Nephron progenitor cell (in vitro differentiated cells): ENCODE measurements around the gene FGD3.

Source experiments
- DNase-seq: peaks from one replicate; pipeline ENCODE4 v3.0.0; 2021
- H3K27ac Mint-ChIP-seq: 2 replicates; pipeline ENCODE4 v1.8.0; 2021; ENCODE audit warnings: mild to moderate bottlenecking, moderate library complexity, mixed read lengths
- H3K27me3 Mint-ChIP-seq: 2 replicates; pipeline ENCODE4 v1.8.0; 2021; ENCODE audit warnings: mild to moderate bottlenecking, low read depth, mixed read lengths; ENCODE audit not compliant: poor library complexity
- H3K36me3 Mint-ChIP-seq: 2 replicates; pipeline ENCODE4 v1.8.0; 2021; ENCODE audit warnings: low read depth, mixed read lengths
- H3K4me1 Mint-ChIP-seq: 2 replicates; pipeline ENCODE4 v1.8.0; 2021; ENCODE audit warnings: mixed read lengths
- H3K4me3 Mint-ChIP-seq: 2 replicates; pipeline ENCODE4 v1.8.0; 2021; ENCODE audit warnings: mild to moderate bottlenecking, moderate library complexity, mixed read lengths
- H3K9me3 Mint-ChIP-seq: 2 replicates; pipeline ENCODE4 v1.8.0; 2021; ENCODE audit warnings: mild to moderate bottlenecking, moderate library complexity, mixed read lengths
- TF ChIP-seq, protein P1 (sequence below): fragments of 200-600 bp; sonication (generic); IDR thresholded peaks from 2 replicates; pipeline ENCODE4 v1.5.0; 2021; ENCODE audit warnings: antibody characterized with exemption

Gene FGD3

DNA sequence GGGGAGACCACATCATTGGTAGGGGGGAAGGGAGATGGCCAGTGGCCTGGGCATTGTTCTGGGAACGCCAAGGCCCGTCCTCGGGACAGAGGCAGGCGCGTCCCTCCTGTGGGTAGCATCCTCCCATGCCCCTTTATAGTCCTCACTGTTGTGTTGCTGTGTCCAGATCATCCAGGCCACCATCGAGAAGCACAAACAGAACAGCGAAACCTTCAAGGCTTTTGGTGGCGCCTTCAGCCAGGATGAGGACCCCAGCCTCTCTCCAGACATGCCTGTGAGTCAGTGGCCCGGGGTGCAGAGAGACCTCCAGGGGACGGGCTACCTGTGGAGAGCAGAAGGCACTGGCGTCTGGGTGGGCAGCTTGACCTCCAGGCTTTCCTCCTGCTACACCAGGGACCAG is 72.8 kb downstream of the FGD3 start:
- Mint-ChIP-seq H3K36me3 (no peaks in the 10 kb centered on the region), H3K27ac (no peak overlapping the region), H3K4me3 (no peak overlapping the region), H3K27me3 (no peaks in the 10 kb centered on the region), H3K4me1 (peaks cover 23% of the 10 kb centered on the region), H3K9me3 (no peaks in the 10 kb centered on the region)
- TF ChIP-seq, protein P1, sequence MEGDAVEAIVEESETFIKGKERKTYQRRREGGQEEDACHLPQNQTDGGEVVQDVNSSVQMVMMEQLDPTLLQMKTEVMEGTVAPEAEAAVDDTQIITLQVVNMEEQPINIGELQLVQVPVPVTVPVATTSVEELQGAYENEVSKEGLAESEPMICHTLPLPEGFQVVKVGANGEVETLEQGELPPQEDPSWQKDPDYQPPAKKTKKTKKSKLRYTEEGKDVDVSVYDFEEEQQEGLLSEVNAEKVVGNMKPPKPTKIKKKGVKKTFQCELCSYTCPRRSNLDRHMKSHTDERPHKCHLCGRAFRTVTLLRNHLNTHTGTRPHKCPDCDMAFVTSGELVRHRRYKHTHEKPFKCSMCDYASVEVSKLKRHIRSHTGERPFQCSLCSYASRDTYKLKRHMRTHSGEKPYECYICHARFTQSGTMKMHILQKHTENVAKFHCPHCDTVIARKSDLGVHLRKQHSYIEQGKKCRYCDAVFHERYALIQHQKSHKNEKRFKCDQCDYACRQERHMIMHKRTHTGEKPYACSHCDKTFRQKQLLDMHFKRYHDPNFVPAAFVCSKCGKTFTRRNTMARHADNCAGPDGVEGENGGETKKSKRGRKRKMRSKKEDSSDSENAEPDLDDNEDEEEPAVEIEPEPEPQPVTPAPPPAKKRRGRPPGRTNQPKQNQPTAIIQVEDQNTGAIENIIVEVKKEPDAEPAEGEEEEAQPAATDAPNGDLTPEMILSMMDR = no peak
- no peak for DNase-seq

DNA sequence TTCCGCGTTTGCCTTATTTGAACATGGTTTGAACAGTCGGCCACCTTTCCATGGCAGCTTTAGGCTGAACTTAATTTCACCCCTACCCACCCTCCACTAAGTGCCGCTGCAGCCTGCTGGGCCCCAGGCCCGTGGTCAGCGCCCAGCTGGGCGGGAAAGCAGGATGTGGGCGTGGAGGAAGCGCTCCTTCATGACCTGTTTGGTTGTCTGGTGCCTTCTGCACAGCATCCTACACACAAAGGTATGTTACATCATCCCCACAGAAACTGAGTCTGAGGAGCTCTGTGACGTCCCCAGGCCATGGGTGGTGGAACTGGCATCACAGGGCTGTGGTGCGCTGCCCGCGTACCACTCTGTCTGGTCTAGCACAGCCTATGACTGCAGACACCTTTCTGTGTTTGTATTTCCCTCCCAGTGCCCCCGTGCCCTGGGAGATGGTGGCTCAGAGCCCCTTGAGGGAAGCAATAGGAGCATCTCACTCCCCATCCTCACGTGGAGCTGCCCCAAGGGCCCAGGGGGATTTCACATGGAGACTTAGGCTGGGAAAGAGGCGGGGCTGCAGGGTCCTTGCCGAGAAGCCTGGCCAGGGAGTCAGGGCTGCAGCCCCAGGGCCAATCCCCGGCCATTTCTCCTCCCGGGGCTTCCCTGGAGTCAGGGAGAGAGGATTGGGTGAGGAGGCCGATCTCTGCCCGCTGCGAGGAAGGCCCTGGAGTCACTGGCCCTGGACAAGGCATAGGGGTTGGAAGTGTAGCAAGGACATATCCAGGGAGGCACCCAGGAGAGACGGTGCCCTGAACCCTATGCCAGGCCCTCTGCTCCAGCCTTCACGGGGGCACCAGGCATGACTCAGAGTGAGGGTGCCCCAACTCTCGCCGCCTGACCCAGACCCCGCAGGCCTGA is 73.7 kb downstream of the FGD3 start:
- no peaks in the 10 kb centered on the region for H3K36me3 Mint-ChIP-seq
- H3K27me3 Mint-ChIP-seq = no peaks in the 10 kb centered on the region
- H3K4me3 Mint-ChIP-seq = no peak overlapping the region
- TF ChIP-seq, protein P1 = no peak
- H3K9me3 Mint-ChIP-seq = no peaks in the 10 kb centered on the region
- DNase-seq = no peak
- peak overlapping the region; percentile 59 for H3K27ac Mint-ChIP-seq
- H3K4me1 Mint-ChIP-seq = peaks cover 23% of the 10 kb centered on the region

DNA sequence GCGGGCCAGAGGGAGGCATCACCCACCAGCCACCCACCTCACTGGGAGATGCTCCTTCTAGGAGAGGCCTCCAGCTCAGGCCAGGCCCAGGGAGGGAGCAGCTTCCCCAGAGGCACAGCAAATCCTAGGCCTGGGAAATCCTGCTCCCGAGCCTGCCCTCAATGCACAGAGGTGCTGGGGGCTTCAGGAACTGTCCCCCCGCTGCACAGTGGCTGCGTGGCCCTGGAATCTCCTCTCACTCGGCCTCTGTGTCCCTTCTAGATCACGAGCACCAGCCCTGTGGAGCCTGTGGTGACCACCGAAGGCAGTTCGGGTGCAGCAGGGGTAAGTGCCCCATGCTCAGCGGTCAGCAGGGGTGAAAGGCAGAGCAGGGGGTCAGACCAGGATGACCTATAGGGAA is 74.7 kb downstream of the FGD3 start:
- no peaks in the 10 kb centered on the region for H3K27me3 Mint-ChIP-seq
- no peak for DNase-seq

DNA sequence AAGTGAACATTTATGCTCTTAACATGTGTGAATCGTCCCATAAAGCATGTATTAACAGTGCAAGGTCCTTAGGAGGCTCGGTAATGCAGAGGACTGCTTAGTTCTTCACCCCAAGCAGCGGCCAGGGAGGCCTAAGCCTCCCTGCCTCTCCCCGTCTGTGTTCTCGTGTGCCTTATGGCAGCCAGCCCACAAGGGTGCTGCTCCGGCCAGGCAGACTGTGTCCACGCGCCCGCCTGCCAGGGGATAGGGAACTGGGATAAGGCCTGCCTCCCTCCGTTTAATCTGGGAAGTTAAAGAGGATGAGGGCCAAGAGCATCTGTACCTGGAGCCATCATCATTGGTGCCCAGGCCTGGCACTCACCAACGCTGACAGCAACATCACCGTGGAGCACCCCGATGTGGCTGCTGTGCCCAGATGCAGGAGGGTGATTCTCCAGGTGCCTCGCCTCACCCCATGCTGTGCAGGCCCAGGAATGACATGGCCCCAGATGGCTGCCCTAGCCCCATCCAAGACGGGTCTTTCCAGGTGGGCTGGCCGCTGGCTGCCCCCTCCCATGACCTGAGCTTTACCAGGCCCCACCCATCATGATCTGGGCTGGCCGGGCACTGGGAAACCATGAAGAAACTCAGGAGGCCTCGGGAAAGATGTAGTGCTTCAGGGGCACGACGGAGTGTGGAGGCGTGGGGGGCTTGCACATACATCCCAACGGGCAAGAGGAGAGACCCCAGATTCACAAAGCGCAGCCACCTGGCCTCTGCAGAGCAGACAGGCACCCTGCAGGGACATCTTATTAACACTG is 75.6 kb downstream of the FGD3 start:
- no peak for DNase-seq
- TF ChIP-seq, protein P1 = no peak
- Mint-ChIP-seq H3K4me1 (peaks cover 24% of the 10 kb centered on the region), H3K4me3 (no peak overlapping the region), H3K36me3 (no peaks in the 10 kb centered on the region), H3K9me3 (no peaks in the 10 kb centered on the region), H3K27me3 (no peaks in the 10 kb centered on the region), H3K27ac (no peak overlapping the region)

More for the DNA sequence above, 74.7 kb downstream of the FGD3 start:
- Mint-ChIP-seq H3K4me1 (peaks cover 23% of the 10 kb centered on the region), H3K27ac (no peak overlapping the region), H3K4me3 (no peak overlapping the region), H3K9me3 (no peaks in the 10 kb centered on the region), H3K36me3 (no peaks in the 10 kb centered on the region)
- TF ChIP-seq, protein P1 = no peak

DNA sequence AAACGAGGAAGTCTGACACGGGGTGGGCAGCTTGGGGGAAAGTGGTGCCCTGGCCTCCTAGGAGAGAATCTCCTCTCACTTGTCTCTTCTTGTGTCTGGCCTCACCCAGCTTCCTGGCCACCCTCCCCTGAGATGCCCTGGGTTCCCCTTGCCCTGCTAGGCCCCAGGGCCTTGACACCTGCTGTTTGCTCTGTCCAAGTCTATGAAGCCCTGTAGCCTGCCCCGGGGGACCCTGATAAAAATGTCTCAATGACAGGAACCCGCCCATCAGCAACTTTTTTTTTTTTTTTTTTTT is 76.1 kb downstream of the FGD3 start:
- Mint-ChIP-seq H3K4me1 (peaks cover 29% of the 10 kb centered on the region), H3K4me3 (no peak overlapping the region), H3K9me3 (no peaks in the 10 kb centered on the region), H3K36me3 (no peaks in the 10 kb centered on the region), H3K27me3 (no peaks in the 10 kb centered on the region), H3K27ac (no peak overlapping the region)
- no peak for DNase-seq
- TF ChIP-seq, protein P1 = no peak
